IMR-90 (cell line): ENCODE data around the gene ANKRD34B. TPM values are rescaled to one million over a fixed set of nuclear protein-coding genes. Genes with fewer than 3 reads are reported as not detected.

Experiments used
- ATAC-seq: fragments of 200-7000 bp; cut with Tn5 transposase; 2 replicates; pipeline ENCODE4 v1.9.1; 2020; ENCODE audit warnings: low read depth, mild to moderate bottlenecking, moderate library complexity
- BruUV-seq: library from RNA; stranded (reverse); fragments of 400-500 nt; replicated peaks from 2 replicates; lab custom pipeline; 2021; lab: Mats Ljungman, UMichigan
- CTCF ChIA-PET: fragments of 300-600 bp; formaldehyde crosslinking; extraction: SDS; loops from one replicate; lab custom pipeline; 2021; ENCODE audit warnings: antibody characterized with exemption; lab: Yijun Ruan, JAX
- POLR2A ChIA-PET: fragments of 300-600 bp; sonication (Branson Sonifier 250); formaldehyde crosslinking; loops from one replicate; lab custom pipeline; 2022; ENCODE audit warnings: antibody characterized with exemption; ENCODE audit not compliant: unreplicated experiment; lab: Charles Lee
- DNase-seq: peaks from one replicate; pipeline ENCODE4 v3.0.0; 2013
- H2AFZ ChIP-seq: replicated peaks from 2 replicates; pipeline ENCODE3; 2013; ENCODE audit warnings: low read length, mild to moderate bottlenecking; ENCODE audit not compliant: poor library complexity
- H2AK5ac ChIP-seq: 2 replicates; pipeline ENCODE4 v1.6.1; 2013; ENCODE audit warnings: low read depth, low read length, inconsistent platforms
- H2AK9ac ChIP-seq: replicated peaks from 2 replicates; pipeline ENCODE3; 2013; ENCODE audit warnings: mild to moderate bottlenecking, low read depth, low read length, moderate library complexity; ENCODE audit not compliant: poor library complexity
- H2BK120ac ChIP-seq: 2 replicates; pipeline ENCODE4 v1.6.1; 2013; ENCODE audit warnings: low read depth, low read length, inconsistent platforms
- H2BK15ac ChIP-seq: 3 replicates; pipeline ENCODE4 v1.6.1; 2013; ENCODE audit warnings: low read depth, low read length, inconsistent platforms
- H2BK20ac ChIP-seq: 2 replicates; pipeline ENCODE4 v1.6.1; 2013; ENCODE audit warnings: low read depth, mild to moderate bottlenecking, inconsistent platforms, low read length, moderate library complexity
- H2BK5ac ChIP-seq: 2 replicates; pipeline ENCODE4 v1.6.1; 2013; ENCODE audit warnings: mild to moderate bottlenecking, low read depth, low read length, inconsistent platforms; ENCODE audit not compliant: poor library complexity, severe bottlenecking
- H3K14ac ChIP-seq: replicated peaks from 2 replicates; pipeline ENCODE4 v1.6.1; 2013; ENCODE audit warnings: low read depth, low read length, inconsistent platforms
- H3K18ac ChIP-seq: 2 replicates; pipeline ENCODE4 v1.6.1; 2013; ENCODE audit warnings: low read depth, low read length, control low read depth
- H3K23ac ChIP-seq: 2 replicates; pipeline ENCODE4 v1.6.1; 2013; ENCODE audit warnings: low read depth, low read length, inconsistent platforms
- H3K27ac ChIP-seq: 2 replicates; pipeline ENCODE4 v1.5.1; 2013; ENCODE audit warnings: mild to moderate bottlenecking, control low read depth, low read length; ENCODE audit not compliant: insufficient read depth
- H3K27me3 ChIP-seq: 2 replicates; pipeline ENCODE4 v1.6.1; 2013; ENCODE audit warnings: low read length; ENCODE audit not compliant: control insufficient read depth, insufficient read depth
- H3K36me3 ChIP-seq: 2 replicates; pipeline ENCODE4 v1.6.1; 2013; ENCODE audit warnings: low read length, mixed read lengths; ENCODE audit not compliant: control insufficient read depth, insufficient read depth
- H3K4ac ChIP-seq: 2 replicates; pipeline ENCODE4 v1.6.1; 2013; ENCODE audit warnings: low read depth, low read length, inconsistent platforms
- H3K4me1 ChIP-seq: 2 replicates; pipeline ENCODE4 v1.6.1; 2013; ENCODE audit warnings: low read length, mixed read lengths; ENCODE audit not compliant: control insufficient read depth, insufficient read depth
- H3K4me2 ChIP-seq: 2 replicates; pipeline ENCODE4 v1.6.1; 2013; ENCODE audit warnings: low read depth, mild to moderate bottlenecking, control low read depth, low read length, moderate library complexity
- H3K4me3 ChIP-seq: 2 replicates; pipeline ENCODE4 v1.5.1; 2013; ENCODE audit warnings: low read depth, mild to moderate bottlenecking, control low read depth, low read length, moderate library complexity; ENCODE audit not compliant: insufficient read depth
- H3K56ac ChIP-seq: 2 replicates; pipeline ENCODE4 v1.6.1; 2013; ENCODE audit warnings: low read length, inconsistent platforms; ENCODE audit not compliant: insufficient read depth; ENCODE audit errors: extremely low read depth
- H3K79me1 ChIP-seq, 2 experiments: 2 replicates each; pipeline ENCODE4 v1.6.1; 2013; ENCODE audit warnings: low read length in 2 of 2, inconsistent platforms in 1 of 2, low read depth in 1 of 2
- H3K9ac ChIP-seq: 2 replicates; pipeline ENCODE4 v1.6.1; 2013; ENCODE audit warnings: low read depth, low read length, control low read depth
- H3K9me1 ChIP-seq: 2 replicates; pipeline ENCODE4 v1.6.1; 2013; ENCODE audit warnings: low read length, inconsistent platforms; ENCODE audit not compliant: insufficient read depth
- H3K9me3 ChIP-seq: 2 replicates; pipeline ENCODE4 v1.6.1; 2013; ENCODE audit warnings: low read length; ENCODE audit not compliant: control insufficient read depth, insufficient read depth
- H4K20me1 ChIP-seq: 2 replicates; pipeline ENCODE4 v1.6.1; 2013; ENCODE audit warnings: low read length, inconsistent platforms; ENCODE audit not compliant: insufficient read depth
- H4K5ac ChIP-seq: 2 replicates; pipeline ENCODE4 v1.6.1; 2013; ENCODE audit warnings: mild to moderate bottlenecking, low read depth, low read length, control low read depth
- H4K8ac ChIP-seq, 2 experiments: 2 replicates each; pipeline ENCODE4 v1.6.1; 2013; ENCODE audit warnings: low read depth in 2 of 2, low read length in 2 of 2, control low read depth in 1 of 2, inconsistent platforms in 1 of 2
- H4K91ac ChIP-seq: 2 replicates; pipeline ENCODE4 v1.6.1; 2013; ENCODE audit warnings: low read depth, low read length, inconsistent platforms; ENCODE audit not compliant: insufficient read depth
- BHLHE40 ChIP-seq: fragments of 150-350 bp; IDR thresholded peaks from 2 replicates; pipeline ENCODE4 v1.6.1; 2016; ENCODE audit warnings: mild to moderate bottlenecking, low read depth, low read length
- CEBPB ChIP-seq: IDR thresholded peaks from 2 replicates; pipeline ENCODE4 v1.6.1; 2012; ENCODE audit warnings: low read depth, low read length, improper control_type of control experiment
- CHD1 ChIP-seq: IDR thresholded peaks from 2 replicates; pipeline ENCODE4 v1.6.1; 2012; ENCODE audit warnings: low read depth, low read length, improper control_type of control experiment
- CTCF ChIP-seq: conservative IDR thresholded peaks from 2 replicates; pipeline ENCODE4 v1.5.1; 2012; ENCODE audit warnings: mild to moderate bottlenecking, low read depth, low read length, improper control_type of control experiment
- ELK1 ChIP-seq: fragments of 150-350 bp; IDR thresholded peaks from 2 replicates; pipeline ENCODE4 v1.6.1; 2016; ENCODE audit warnings: low read depth, mild to moderate bottlenecking, low read length, moderate library complexity, borderline replicate concordance
- FOS ChIP-seq: fragments of 150-350 bp; IDR thresholded peaks from 2 replicates; pipeline ENCODE4 v1.6.1; 2016; ENCODE audit warnings: low read depth, low read length
- MAFK ChIP-seq: IDR thresholded peaks from 2 replicates; pipeline ENCODE4 v1.6.1; 2012; ENCODE audit warnings: low read depth, low read length, improper control_type of control experiment
- MAZ ChIP-seq: IDR thresholded peaks from 2 replicates; pipeline ENCODE4 v1.6.1; 2012; ENCODE audit warnings: low read depth, mild to moderate bottlenecking, low read length, improper control_type of control experiment, moderate library complexity, borderline replicate concordance
- MXI1 ChIP-seq: IDR thresholded peaks from 2 replicates; pipeline ENCODE4 v1.6.1; 2012; ENCODE audit warnings: low read depth, mild to moderate bottlenecking, low read length, moderate library complexity, borderline replicate concordance
- NFE2L2 ChIP-seq: fragments of 150-350 bp; IDR thresholded peaks from 2 replicates; pipeline ENCODE4 v1.6.1; 2016; ENCODE audit warnings: low read depth, mild to moderate bottlenecking, low read length
- POLR2A ChIP-seq: IDR thresholded peaks from 2 replicates; pipeline ENCODE4 v1.6.1; 2012; ENCODE audit warnings: mild to moderate bottlenecking, low read depth, low read length
- RAD21 ChIP-seq: IDR thresholded peaks from 2 replicates; pipeline ENCODE4 v1.6.1; 2012; ENCODE audit warnings: low read length, improper control_type of control experiment
- RCOR1 ChIP-seq: IDR thresholded peaks from 2 replicates; pipeline ENCODE4 v1.6.1; 2012; ENCODE audit warnings: mild to moderate bottlenecking, low read length, improper control_type of control experiment; ENCODE audit not compliant: insufficient replicate concordance
- RFX5 ChIP-seq: IDR thresholded peaks from 2 replicates; pipeline ENCODE4 v1.8.0; 2012; ENCODE audit warnings: low read depth, mild to moderate bottlenecking, low read length, moderate library complexity
- SMC3 ChIP-seq: fragments of 150-350 bp; IDR thresholded peaks from 2 replicates; pipeline ENCODE4 v1.6.1; 2016; ENCODE audit warnings: low read depth, mild to moderate bottlenecking, antibody characterized with exemption, low read length, moderate library complexity
- USF2 ChIP-seq: fragments of 150-350 bp; IDR thresholded peaks from 2 replicates; pipeline ENCODE4 v1.6.1; 2017; ENCODE audit warnings: mild to moderate bottlenecking, antibody characterized with exemption, low read length, low read depth
- WGBS, 2 experiments: methylation state at CpG; one replicate each; pipeline versions ENCODE4 v1.1.5 to v1.1.7; 2013; ENCODE audit warnings: missing lambda C conversion rate in 2 of 2; ENCODE audit not compliant: insufficient read length in 1 of 2; ENCODE audit errors: extremely low coverage in 2 of 2; 5-methylcytosine and 5-hydroxymethylcytosine counted together
- dilution Hi-C: fragments of 300-500 bp; cut with HindIII; formaldehyde crosslinking; loops from one replicate; pipeline ENCODE4 v1.14.3; 2018; ENCODE audit warnings: low sequenced_read_pairs; ENCODE audit not compliant: unreplicated experiment
- in situ Hi-C: fragments of 300-500 bp; cut with MboI; formaldehyde crosslinking; loops from 3 replicates; pipeline ENCODE4 v1.14.3; 2019; ENCODE audit warnings: low sequenced_read_pairs, inconsistent platforms, mixed read lengths
- intact Hi-C: fragments of 100-400 bp; cut with micrococcal nuclease; formaldehyde crosslinking; loops from 2 replicates; pipeline ENCODE4 v1.10.0; 2022
- polyA plus RNA-seq, 3 experiments: library from polyadenylated mRNA; depleted of rRNA; stranded (reverse); fragments of >200 nt; gene quantifications; 2 replicates each; pipeline ENCODE4 v1.2.3, GENCODE V29; 2012; ENCODE audit warnings: low replicate concordance in 1 of 3
- total RNA-seq: library from RNA; depleted of rRNA; stranded (reverse); fragments of >200 nt; gene quantifications from 2 replicates; pipeline ENCODE4 v1.2.3, GENCODE V29; 2012

Gene ANKRD34B
- total and polyA plus RNA-seq, 2 of the 4 experiments (the other 2 are of a cell fraction) = not detected

- ATAC-seq = no peak
- no peak overlapping the region for H3K14ac ChIP-seq
- H4K20me1 ChIP-seq = no peaks in the 10 kb centered on the region
- H2AFZ ChIP-seq = no peak overlapping the region
- H3K4me3 ChIP-seq = no peak overlapping the region
- CTCF ChIA-PET = interaction anchor here (0.6 kb wide), 1 partner anchor 27 kb away, joined by 3 read pairs; no protein-coding TSS in a partner anchor
- DNase-seq = no peak
- intact Hi-C loops = no loop called here
- no peak overlapping the region for H4K8ac ChIP-seq
- H2BK15ac ChIP-seq = no peak overlapping the region
- no peak overlapping the region for H3K4me2 ChIP-seq
- H3K18ac ChIP-seq = no peak overlapping the region
- H3K9me1 ChIP-seq = no peaks in the 10 kb centered on the region
- no peaks in the 10 kb centered on the region for H3K4me1 ChIP-seq
- WGBS, 2 experiments = no CpG with 5 or more reads among the region's 3 CpGs
- H2BK5ac ChIP-seq = no peak overlapping the region
- no peak overlapping the region for H3K23ac ChIP-seq
- no peak overlapping the region for H2AK9ac ChIP-seq
- H3K27ac ChIP-seq = no peak overlapping the region
- no peak overlapping the region for H2BK120ac ChIP-seq
- BruUV-seq = no TSS peak
- H3K79me1 ChIP-seq = no peaks in the 10 kb centered on the region
- TF ChIP-seq FOS (no peak), CHD1 (no peak), MAFK (no peak), MXI1 (no peak), USF2 (no peak), RFX5 (no peak), BHLHE40 (no peak), CEBPB (no peak), RAD21 (no peak), SMC3 (no peak), ELK1 (no peak), MAZ (no peak), RCOR1 (no peak), CTCF (no peak), POLR2A (no peak), NFE2L2 (no peak)
- no peak overlapping the region for H2BK20ac ChIP-seq
- H2AK5ac ChIP-seq = no peak overlapping the region
- H4K5ac ChIP-seq = no peak overlapping the region
- no peaks in the 10 kb centered on the region for H3K27me3 ChIP-seq
- no peak overlapping the region for H3K4ac ChIP-seq
- H3K36me3 ChIP-seq = no peaks in the 10 kb centered on the region
- in situ Hi-C loops = no loop called here
- no peak overlapping the region for H4K91ac ChIP-seq
- POLR2A ChIA-PET = no interaction called here
- H3K56ac ChIP-seq = no peak overlapping the region
- H3K9me3 ChIP-seq = no peaks in the 10 kb centered on the region
- no peak overlapping the region for H3K9ac ChIP-seq
- dilution Hi-C loops = no loop called here
Measured at GRCh38 chr5:80507663-80508062, 62.4 kb downstream of the ANKRD34B start.
